SK-MEL-5 (cell line): ENCODE data around the gene FOLR3. TPM values are rescaled to one million over a fixed set of nuclear protein-coding genes. Genes with fewer than 3 reads are reported as not detected.
A peak's percentile ranks its signal among the peaks of the same experiment; 100 is the strongest.
"Not testable (repeated sequence)": the region's sequence is repeated elsewhere in the genome, so short reads cannot be mapped to it uniquely, and the experiment has no call there.

Experiments used
- DNase-seq: peaks from one replicate; pipeline ENCODE4 v3.0.0-alpha.2; 2016; ENCODE audit warnings: low read depth, low spot score
- in situ Hi-C: cut with HindIII; loops from 2 replicates; pipeline ENCODE4 v1.10.0; 2016; ENCODE audit warnings: low sequenced_read_pairs, high pct_unique_total_duplicates, low pct_unique_long_range_greater_than_20kb
- total RNA-seq: library from RNA; depleted of rRNA; stranded (reverse); fragments of >200 nt; shearing (Covaris generic); gene quantifications from 2 replicates; pipeline ENCODE4 v1.2.3, GENCODE V29; 2014

The FOLR3 gene
- total RNA-seq, 1 experiment from 2014 or later = not detected

- DNase-seq = no peak
- in situ Hi-C loops = no loop called here
Measured at GRCh38 chr11:72144807-72145565, 9.5 kb downstream of the FOLR3 start.

GRCh38 chr11:72146625-72147024 lies 11.1 kb downstream of the FOLR3 start:
- in situ Hi-C loops = no loop called here
- DNase-seq = peak; percentile 66

DNA sequence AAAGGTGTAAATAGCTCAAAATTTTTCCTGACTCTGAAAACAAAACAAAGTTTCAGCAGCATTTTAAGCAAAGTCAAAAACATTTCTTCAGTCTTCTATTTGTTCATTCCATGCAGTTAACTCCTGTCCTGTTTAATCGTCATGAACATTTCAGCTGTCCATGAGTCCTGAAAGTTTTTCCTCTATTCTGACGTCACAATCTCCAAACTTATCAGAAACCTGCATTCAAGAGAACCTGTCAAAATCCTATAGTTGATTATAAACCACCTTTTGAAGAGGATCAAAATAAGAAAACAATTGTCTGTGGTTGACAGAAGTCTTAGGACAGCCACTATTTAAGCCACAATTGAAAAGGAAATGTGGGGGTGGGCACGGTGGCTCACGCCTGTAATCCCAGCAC lies 15.4 kb downstream of the FOLR3 start:
- in situ Hi-C loops = no loop called here
- DNase-seq = no peak

DNA sequence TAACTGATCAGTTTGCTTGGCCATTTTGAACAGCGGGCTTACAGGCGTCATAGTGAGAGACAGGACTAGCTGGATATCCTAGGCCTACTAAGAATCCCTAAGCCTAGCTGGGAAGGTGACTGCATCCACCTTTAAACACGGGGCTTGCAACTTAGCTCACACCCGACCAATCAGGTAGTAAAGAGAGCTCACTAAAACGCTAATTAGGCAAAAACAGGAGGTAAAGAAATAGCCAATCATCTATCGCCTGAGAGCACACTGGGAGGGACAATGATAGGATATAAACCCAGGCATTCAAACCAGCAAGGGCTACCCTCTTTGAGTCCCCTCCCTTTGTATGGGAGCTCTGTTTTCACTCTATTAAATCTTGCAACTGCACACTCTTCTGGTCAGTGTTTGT lies 18.3 kb downstream of the FOLR3 start:
- in situ Hi-C loops, DNase-seq: not testable (repeated sequence)

DNA sequence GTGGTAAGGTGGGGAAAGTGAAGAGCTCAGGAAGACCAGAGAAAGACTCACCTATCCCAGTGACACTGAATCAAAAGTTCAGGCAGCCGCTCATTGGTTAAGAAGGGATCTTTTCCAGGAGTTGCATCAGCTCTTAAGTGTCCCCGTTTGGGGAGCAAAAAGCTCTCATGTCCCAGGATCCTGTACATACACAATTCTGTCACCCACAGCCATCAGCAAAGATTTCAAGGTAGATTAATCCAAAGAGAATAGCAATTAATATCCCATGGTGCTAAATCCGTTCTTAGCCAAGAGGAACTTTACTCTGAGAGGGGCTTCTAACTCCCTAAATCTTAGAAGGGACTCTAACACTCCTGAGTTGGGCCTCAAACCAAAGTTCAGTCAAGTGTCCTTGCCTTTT lies 19.3 kb downstream of the FOLR3 start:
- DNase-seq = no peak
- in situ Hi-C loops = no loop called here

DNA sequence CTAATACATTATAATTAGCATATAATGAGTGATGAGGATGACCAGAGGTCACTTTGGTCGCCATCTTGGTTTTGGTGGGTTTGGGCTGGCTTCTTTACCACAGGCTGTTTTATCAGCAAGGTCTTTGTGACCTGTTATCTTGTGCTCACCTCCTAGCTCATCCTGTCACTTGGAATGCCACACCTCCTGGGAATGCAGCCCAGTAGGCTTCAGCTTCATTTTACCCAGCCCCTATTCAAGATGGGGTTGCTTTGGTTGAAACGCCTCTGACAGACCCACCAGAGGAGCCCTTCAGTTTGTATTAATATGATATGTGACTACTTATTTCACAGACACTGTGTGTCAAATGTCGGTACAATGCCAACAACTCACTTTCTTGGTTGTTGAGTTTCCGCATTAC lies 20.2 kb downstream of the FOLR3 start:
- in situ Hi-C loops = no loop called here
- DNase-seq = no peak

DNA sequence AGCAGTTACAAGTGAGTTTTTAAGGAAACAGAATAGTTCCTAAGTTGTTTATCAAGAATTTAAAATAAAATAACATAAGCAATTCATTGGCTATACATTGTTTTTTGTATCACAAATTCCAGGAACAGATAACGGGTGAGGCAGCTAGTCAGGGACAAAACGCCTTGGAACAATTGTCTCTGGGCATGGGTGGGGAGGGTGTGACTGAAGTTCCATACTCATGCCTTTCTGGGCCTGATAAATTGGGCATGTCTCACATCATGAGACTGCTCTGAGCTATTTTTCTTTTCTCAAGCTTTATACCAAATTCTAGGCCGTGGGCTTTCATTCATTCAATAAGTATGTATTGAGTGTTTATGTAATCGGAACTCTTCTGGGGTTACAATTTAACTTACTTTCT lies 21.6 kb downstream of the FOLR3 start:
- in situ Hi-C loops = no loop called here

DNA sequence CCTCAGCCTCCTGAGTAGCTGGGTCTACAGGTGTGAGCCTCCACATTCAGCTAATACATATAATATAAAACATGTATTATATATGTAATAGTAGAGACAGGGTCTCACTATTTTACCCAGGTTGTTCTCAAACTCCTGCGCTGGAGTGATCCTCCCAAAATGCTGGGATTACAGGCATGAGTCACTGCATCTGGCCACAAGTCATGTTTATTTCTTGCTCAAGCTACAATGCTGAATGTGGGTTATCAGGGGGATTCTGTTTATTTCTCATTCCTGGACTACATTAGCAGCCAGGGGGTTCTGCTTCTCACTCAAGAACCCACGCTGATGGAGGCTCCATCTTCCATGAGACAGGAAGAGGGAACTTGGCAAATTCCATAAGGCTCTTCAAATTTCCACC lies 24.8 kb downstream of the FOLR3 start:
- in situ Hi-C loops = no loop called here
- no peak for DNase-seq

More for the DNA sequence above, 21.6 kb downstream of the FOLR3 start:
- DNase-seq = no peak

GRCh38 chr11:72162891-72163492 lies 27.5 kb downstream of the FOLR3 start:
- DNase-seq = peak; percentile 31
- in situ Hi-C loops = no loop called here

GRCh38 chr11:72164187-72164586 lies 28.7 kb downstream of the FOLR3 start:
- DNase-seq, in situ Hi-C loops: not testable (repeated sequence)

DNA sequence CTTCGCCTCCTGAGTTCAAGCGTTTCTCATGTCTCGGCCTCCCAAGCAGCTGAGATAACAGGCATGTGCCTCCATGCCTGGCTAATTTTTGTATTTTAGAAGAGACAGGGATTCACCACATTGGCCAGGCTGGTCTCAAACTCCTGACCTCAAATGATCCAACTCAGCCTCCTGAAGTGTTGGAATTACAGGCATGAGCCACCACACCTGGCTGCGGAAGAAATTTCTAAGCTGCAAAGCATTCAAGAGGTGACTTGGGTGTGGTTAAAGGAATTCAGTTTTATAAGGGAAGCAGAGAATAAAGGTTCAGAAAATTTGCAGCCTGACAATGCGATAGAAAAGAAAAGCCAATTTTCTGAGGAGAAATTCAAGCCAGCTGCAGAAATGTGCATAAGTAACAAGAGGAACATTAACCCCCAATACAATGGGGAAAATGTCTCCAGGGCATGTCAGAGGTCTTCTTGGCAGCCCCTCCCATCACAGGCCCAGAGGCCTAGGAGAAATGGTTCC lies 33.6 kb downstream of the FOLR3 start:
- DNase-seq, in situ Hi-C loops: not testable (repeated sequence)

DNA sequence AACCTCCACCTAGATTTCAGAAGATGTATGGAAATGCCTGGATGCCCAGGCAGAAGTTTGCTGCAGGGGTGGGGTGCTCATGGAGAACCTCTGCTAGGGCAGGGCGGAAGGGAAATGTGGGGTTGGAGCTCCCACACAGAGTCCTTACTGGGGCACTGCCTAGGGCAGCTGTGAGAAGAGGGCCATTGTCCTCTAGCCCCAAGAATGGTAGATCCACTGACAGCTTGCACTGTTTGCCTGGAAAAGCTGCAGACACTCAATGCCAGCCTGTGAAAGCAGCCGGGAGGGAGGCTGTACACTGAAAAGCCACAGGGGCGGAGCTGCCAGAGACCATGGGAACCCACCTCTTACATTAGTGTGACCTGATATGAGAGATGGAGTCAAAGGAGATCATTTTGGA lies 34.2 kb downstream of the FOLR3 start:
- in situ Hi-C loops, DNase-seq: not testable (repeated sequence)

DNA sequence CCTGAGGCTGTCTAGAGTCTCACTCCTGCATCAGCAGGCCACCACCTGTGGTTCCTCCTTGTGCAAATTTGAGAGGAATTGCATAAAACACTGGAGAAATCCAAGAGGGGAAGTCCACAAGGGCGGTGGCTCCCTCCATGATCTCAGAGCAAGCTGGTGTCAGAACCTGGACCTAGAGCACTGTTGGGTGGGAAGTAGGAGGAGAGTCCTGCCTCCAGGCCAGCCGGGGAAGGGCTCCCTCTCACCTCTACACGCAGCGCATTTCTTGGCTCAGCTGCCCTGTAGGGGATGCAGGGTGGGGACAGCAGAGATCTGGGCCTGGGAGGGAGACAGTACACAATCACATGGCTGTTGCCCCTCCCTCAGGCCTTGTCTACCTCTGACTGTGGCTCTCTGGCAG lies 36.5 kb downstream of the FOLR3 start:
- DNase-seq, in situ Hi-C loops: not testable (repeated sequence)

DNA sequence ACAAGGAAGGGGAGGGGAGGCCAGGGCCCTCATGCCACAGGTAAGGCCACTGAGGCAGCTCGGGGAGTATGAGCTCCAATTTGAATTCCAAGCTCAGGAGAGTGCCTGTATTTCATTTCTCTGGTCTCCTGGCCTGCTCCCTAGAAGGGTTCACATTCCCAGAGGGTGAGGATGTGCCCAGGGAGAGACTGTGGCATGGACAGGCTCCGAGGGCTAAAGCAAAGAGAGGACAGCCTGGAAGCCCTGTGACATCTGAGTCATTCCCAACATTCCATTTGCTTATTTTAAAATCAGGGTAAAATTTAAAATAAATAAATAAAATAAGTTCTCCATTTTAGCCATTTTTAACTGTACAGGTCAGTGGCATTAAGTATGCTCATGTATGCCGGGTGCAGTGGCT lies 37.8 kb downstream of the FOLR3 start:
- in situ Hi-C loops = no loop called here

GRCh38 chr11:72174302-72175070 lies 39.0 kb downstream of the FOLR3 start:
- in situ Hi-C loops = no loop called here
- DNase-seq = no peak

More for the DNA sequence above, 37.8 kb downstream of the FOLR3 start:
- DNase-seq = no peak

DNA sequence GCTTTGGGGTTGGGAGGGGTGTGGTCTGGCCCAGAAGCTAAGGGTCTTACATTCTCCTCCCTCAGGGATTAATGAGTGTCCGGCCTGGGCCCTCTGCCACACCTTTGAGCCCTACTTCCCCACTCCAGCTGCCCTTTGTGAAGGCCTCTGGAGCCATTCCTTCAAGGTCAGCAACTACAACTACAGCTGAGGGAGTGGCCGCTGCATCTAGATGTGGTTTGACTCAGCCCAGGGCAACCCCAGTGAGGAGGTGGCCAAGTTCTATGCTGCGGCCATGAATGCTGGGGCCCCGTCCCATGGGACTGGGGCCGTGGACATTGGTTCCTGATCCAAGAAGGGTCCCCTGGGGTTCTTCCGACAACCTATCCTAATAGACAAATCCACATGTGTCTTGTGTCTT lies 42.1 kb downstream of the FOLR3 start:
- in situ Hi-C loops = no loop called here
- no peak for DNase-seq

GRCh38 chr11:72179049-72179803 lies 43.7 kb downstream of the FOLR3 start:
- no peak for DNase-seq
- in situ Hi-C loops = no loop called here
